Peyer's patch (tissue), 4 donors: Measurements from ENCODE around the gene CZIB. TPM values are rescaled to one million over a fixed set of nuclear protein-coding genes. Genes with fewer than 3 reads are reported as not detected.

Source experiments
- DNase-seq, 3 donors: peaks; one replicate each; pipeline ENCODE4 v3.0.0-alpha.2; 2017 to 2019
- H3K27ac ChIP-seq, 4 donors: fragments of 200-600 bp; sonication (generic); one replicate each; pipeline ENCODE4 v1.5.1; 2016 to 2019
- H3K27me3 ChIP-seq, 2 donors: fragments of 200-600 bp; sonication (generic); one replicate each; pipeline ENCODE4 v1.5.1; 2019
- H3K36me3 ChIP-seq, 3 donors: fragments of 200-600 bp; sonication (generic); one replicate each; pipeline ENCODE4 v1.5.1; 2016 to 2019
- H3K4me1 ChIP-seq, 4 donors: fragments of 200-600 bp; sonication (generic); one replicate each; pipeline ENCODE4 v1.5.1; 2016 to 2019
- H3K4me3 ChIP-seq, 4 donors: fragments of 200-600 bp; sonication (generic); 1 replicate in 3 of 4; 2 replicates in 1 of 4; pipeline ENCODE4 v1.5.1; 2016 to 2019; ENCODE audit warnings: mild to moderate bottlenecking in 1 of 4
- H3K9me3 ChIP-seq, 4 donors: fragments of 200-600 bp; sonication (generic); one replicate each; pipeline ENCODE4 v1.5.1; 2016 to 2019; ENCODE audit warnings: mild to moderate bottlenecking in 1 of 4
- CTCF ChIP-seq, 6 experiments: fragments of 450-650 bp in 4 of 6; fragments of 200-600 bp in 2 of 6; sonication (generic) in 1 of 6; IDR thresholded peaks; one replicate each; pipeline ENCODE4 v1.5.1; 2017 to 2019; ENCODE audit warnings: antibody characterized with exemption in 6 of 6, mild to moderate bottlenecking in 3 of 6, moderate library complexity in 1 of 6
- POLR2A ChIP-seq, 2 donors: fragments of 450-650 bp; IDR thresholded peaks; one replicate each; pipeline ENCODE4 v1.5.1; 2017; ENCODE audit warnings: antibody characterized with exemption in 2 of 2, mild to moderate bottlenecking in 2 of 2, moderate library complexity in 2 of 2
- total RNA-seq, 4 donors: library from RNA; depleted of rRNA; stranded (reverse); fragments of >200 nt; gene quantifications; one replicate each; pipeline ENCODE4 v1.1.0, GENCODE V29; 2016

Gene CZIB
- total RNA-seq, 4 donors from 2014 or later: 12.1 to 45.3 (median 25.3) TPM

- Histone ChIP-seq H3K4me3 (no peak overlapping the region), H3K27me3 (no peaks in the 10 kb centered on the region), H3K27ac (no peak overlapping the region), H3K4me1 (peaks cover 0 to 45% (median 0%) of the 10 kb centered on the region in 4 donors), H3K9me3 (no peaks in the 10 kb centered on the region), H3K36me3 (no peaks in the 10 kb centered on the region)
- DNase-seq: no peak
- TF ChIP-seq CTCF (IDR thresholded peaks at IDR 0.05) (no peak), POLR2A (IDR thresholded peaks at IDR 0.05) (no peak)
These were observed 40.2 kb downstream of the CZIB start for GRCh38 chr1:53180226-53180625.

- Histone ChIP-seq H3K9me3 (no peaks in the 10 kb centered on the region), H3K4me3 (no peak overlapping the region), H3K27ac (peak overlapping the region in 2 of 4 donors; percentile 13 to 38), H3K4me1 (peaks cover 0 to 29% (median 0%) of the 10 kb centered on the region in 4 donors), H3K36me3 (no peaks in the 10 kb centered on the region), H3K27me3 (no peaks in the 10 kb centered on the region)
- no peak for TF ChIP-seq POLR2A (IDR thresholded peaks at IDR 0.05)
- peak in 2 of 6 experiments; percentile 16 to 43 for TF ChIP-seq CTCF (IDR thresholded peaks at IDR 0.05)
- DNase-seq: no peak
These were observed 43.8 kb downstream of the CZIB start for GRCh38 chr1:53176452-53177208.

- H3K9me3 ChIP-seq: no peaks in the 10 kb centered on the region
- H3K4me1 ChIP-seq: peaks cover 0 to 29% (median 0%) of the 10 kb centered on the region in 4 donors
- H3K27me3 ChIP-seq: no peaks in the 10 kb centered on the region
- TF ChIP-seq POLR2A (IDR thresholded peaks at IDR 0.05) (no peak), CTCF (IDR thresholded peaks at IDR 0.05) (no peak)
- no peaks in the 10 kb centered on the region for H3K36me3 ChIP-seq
- H3K4me3 ChIP-seq: no peak overlapping the region
- peak overlapping the region in 1 of 4 donors; percentile 15 for H3K27ac ChIP-seq
- DNase-seq: no peak
These were observed 45.2 kb downstream of the CZIB start for GRCh38 chr1:53174971-53175913.

- Histone ChIP-seq H3K27me3 (no peaks in the 10 kb centered on the region), H3K4me1 (peaks cover 0 to 29% (median 0%) of the 10 kb centered on the region in 4 donors), H3K4me3 (no peak overlapping the region), H3K9me3 (no peaks in the 10 kb centered on the region), H3K27ac (peak overlapping the region in 2 of 4 donors; percentile 49 to 54), H3K36me3 (no peaks in the 10 kb centered on the region)
- peak in 2 of 3 donors; percentile 31 to 59 for DNase-seq
- TF ChIP-seq CTCF (IDR thresholded peaks at IDR 0.05) (no peak), POLR2A (IDR thresholded peaks at IDR 0.05) (no peak)
These were observed 47.9 kb downstream of the CZIB start for GRCh38 chr1:53172426-53173128.

- no peaks in the 10 kb centered on the region for H3K36me3 ChIP-seq
- H3K27me3 ChIP-seq: no peaks in the 10 kb centered on the region
- peaks cover 0 to 21% (median 0%) of the 10 kb centered on the region in 4 donors for H3K4me1 ChIP-seq
- no peak for TF ChIP-seq CTCF (IDR thresholded peaks at IDR 0.05)
- no peak for TF ChIP-seq POLR2A (IDR thresholded peaks at IDR 0.05)
- H3K27ac ChIP-seq: no peak overlapping the region
- no peak overlapping the region for H3K4me3 ChIP-seq
- no peaks in the 10 kb centered on the region for H3K9me3 ChIP-seq
- peak in 1 of 3 donors; percentile 63 for DNase-seq
These were observed 53.5 kb downstream of the CZIB start for GRCh38 chr1:53166912-53167311.
